MM.1S (cell line): Measurements from ENCODE around the gene CD93.

ENCODE experiments used
- CTCF ChIP-seq: fragments of 300-600 bp; sonication (generic); IDR thresholded peaks from 2 replicates; pipeline ENCODE4 v1.5.1; 2016; ENCODE audit warnings: antibody characterized with exemption, low read length, mixed read lengths
- EZH2 ChIP-seq: fragments of 300-600 bp; sonication (generic); optimal IDR thresholded peaks from 2 replicates; pipeline ENCODE3; 2017; ENCODE audit warnings: low read depth, mild to moderate bottlenecking, antibody characterized with exemption, low read length, mixed read lengths

DNA sequence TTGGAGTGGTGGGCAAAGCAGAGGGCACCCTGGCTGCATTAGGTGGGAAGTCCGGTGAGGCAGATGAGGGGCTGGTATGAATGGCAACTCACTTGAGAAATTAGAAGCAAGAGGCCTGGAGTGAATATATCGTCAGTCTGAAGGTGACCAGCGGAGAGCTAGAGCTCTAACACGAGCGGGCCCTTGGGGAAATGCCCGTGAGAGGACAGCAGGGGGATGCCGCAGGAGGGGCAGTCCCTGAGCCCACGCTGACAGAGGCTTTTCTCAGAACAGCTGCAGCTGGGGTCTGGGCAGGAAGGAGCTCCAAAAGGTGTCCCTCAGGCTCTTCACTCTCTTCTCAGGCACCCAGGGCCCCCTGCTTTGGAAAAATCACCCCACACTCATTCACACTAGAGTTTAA, 32.0 kb upstream of the CD93 start:
- TF ChIP-seq EZH2, result no peak
- no peak for TF ChIP-seq CTCF
